ENCODE measurements around the gene CBFA2T2. TPM values are rescaled to one million over a fixed set of nuclear protein-coding genes. Genes with fewer than 3 reads are reported as not detected.

Gene CBFA2T2
- total and polyA plus RNA-seq, 2 of the 4 experiments (the other 2 are of a cell fraction) = 3.8 to 6.2 TPM

DNA sequence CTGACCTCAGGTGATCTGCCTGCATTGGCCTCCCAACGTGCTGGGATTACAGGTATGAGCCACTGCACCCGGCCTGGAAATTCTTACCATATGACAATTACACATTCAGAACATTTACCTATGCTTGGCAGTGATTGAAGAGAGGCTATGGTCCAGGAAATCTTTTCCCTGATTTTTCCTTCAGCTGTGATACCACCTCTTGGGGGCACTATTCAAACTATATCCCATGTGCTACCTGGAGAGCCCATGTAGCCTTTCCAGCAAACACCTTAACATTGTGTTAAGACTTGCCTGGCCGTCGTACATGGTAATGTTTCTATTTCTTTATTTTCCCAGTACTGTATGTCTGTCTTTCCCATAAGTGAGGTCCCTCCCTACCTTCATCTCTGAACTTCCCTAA lies 110.5 kb downstream of the CBFA2T2 start:
- Histone ChIP-seq H2AK9ac (replicated peaks; ENCODE audit: low read depth, low read length, poor library complexity) (no peak overlapping the region), H3K9ac (ENCODE audit: low read depth, low read length) (no peak overlapping the region), H4K91ac (ENCODE audit: insufficient read depth, low read depth, low read length) (no peak overlapping the region), H3K27ac (ENCODE audit: insufficient read depth, low read length) (no peak overlapping the region), H3K9me1 (ENCODE audit: insufficient read depth, low read length) (peaks cover 3% of the 10 kb centered on the region; the same call in 1 of the 2 replicates), H3K4me2 (ENCODE audit: low read depth, low read length) (no peak overlapping the region), H2BK20ac (ENCODE audit: low read depth, low read length) (no peak overlapping the region), H3K4me1 (ENCODE audit: control insufficient read depth, insufficient read depth, low read length) (peaks cover 1% of the 10 kb centered on the region; the same call in 1 of the 2 replicates), H2BK5ac (ENCODE audit: low read depth, low read length, poor library complexity, severe bottlenecking) (no peak overlapping the region), H2AFZ (replicated peaks; ENCODE audit: low read length, poor library complexity) (no peak overlapping the region), H2BK15ac (ENCODE audit: low read depth, low read length) (no peak overlapping the region), H3K9me3 (ENCODE audit: control insufficient read depth, insufficient read depth, low read length) (no peaks in the 10 kb centered on the region), H3K27me3 (ENCODE audit: control insufficient read depth, insufficient read depth, low read length) (no peaks in the 10 kb centered on the region), H4K8ac (ENCODE audit: low read depth in 2 of 2, low read length in 2 of 2) (no peak overlapping the region), H3K79me1 (ENCODE audit: low read depth in 1 of 2, low read length in 2 of 2) (peaks cover 9 to 10% of the 10 kb centered on the region in 2 experiments; a peak in 3 of 4 replicates), H3K23ac (ENCODE audit: low read depth, low read length) (no peak overlapping the region; the same call in 1 of the 2 replicates), H2AK5ac (ENCODE audit: low read depth, low read length) (no peak overlapping the region), H3K4me3 (ENCODE audit: insufficient read depth, low read depth, low read length) (no peak overlapping the region), H4K20me1 (ENCODE audit: insufficient read depth, low read length) (0 out of 2 replicates have a peak, but pooled peaks cover 3% of the 10 kb centered on the region), H2BK120ac (ENCODE audit: low read depth, low read length) (no peak overlapping the region), H4K5ac (ENCODE audit: low read depth, low read length) (no peak overlapping the region), H3K4ac (ENCODE audit: low read depth, low read length) (no peak overlapping the region), H3K56ac (ENCODE audit: extremely low read depth, insufficient read depth, low read length) (no peak overlapping the region; the same call in 1 of the 2 replicates), H3K36me3 (ENCODE audit: control insufficient read depth, insufficient read depth, low read length) (peaks cover 6% of the 10 kb centered on the region; the same call in 1 of the 2 replicates), H3K14ac (replicated peaks; ENCODE audit: low read depth, low read length) (no peak overlapping the region), H3K18ac (ENCODE audit: low read depth, low read length) (no peak overlapping the region)
- TF ChIP-seq MAZ (IDR thresholded peaks at IDR 0.05; ENCODE audit: borderline replicate concordance, low read depth, low read length) = no peak
- intact Hi-C loops (cut with micrococcal nuclease) (no loop called here), dilution Hi-C loops (cut with HindIII; ENCODE audit: low sequenced_read_pairs, unreplicated experiment) (no loop called here), in situ Hi-C loops (cut with MboI; ENCODE audit: low sequenced_read_pairs) (no loop called here)
- ChIA-PET POLR2A (ENCODE audit: unreplicated experiment) (no interaction called here), CTCF (no interaction called here)
- ATAC-seq (ENCODE audit: low read depth) (no peak), DNase-seq (no peak)
- no CpG with 5 or more reads among the region's 4 CpGs for WGBS, 2 experiments (ENCODE audit: extremely low coverage in 2 of 2, insufficient read length in 1 of 2)
- BruUV-seq (replicated peaks) = no TSS peak

Measured in IMR-90 (cell line).